Measurements from ENCODE around the gene RPL37.
"Not testable (repeated sequence)": the region's sequence is repeated elsewhere in the genome, so short reads cannot be mapped to it uniquely, and the experiment has no call there.

The RPL37 gene

DNA sequence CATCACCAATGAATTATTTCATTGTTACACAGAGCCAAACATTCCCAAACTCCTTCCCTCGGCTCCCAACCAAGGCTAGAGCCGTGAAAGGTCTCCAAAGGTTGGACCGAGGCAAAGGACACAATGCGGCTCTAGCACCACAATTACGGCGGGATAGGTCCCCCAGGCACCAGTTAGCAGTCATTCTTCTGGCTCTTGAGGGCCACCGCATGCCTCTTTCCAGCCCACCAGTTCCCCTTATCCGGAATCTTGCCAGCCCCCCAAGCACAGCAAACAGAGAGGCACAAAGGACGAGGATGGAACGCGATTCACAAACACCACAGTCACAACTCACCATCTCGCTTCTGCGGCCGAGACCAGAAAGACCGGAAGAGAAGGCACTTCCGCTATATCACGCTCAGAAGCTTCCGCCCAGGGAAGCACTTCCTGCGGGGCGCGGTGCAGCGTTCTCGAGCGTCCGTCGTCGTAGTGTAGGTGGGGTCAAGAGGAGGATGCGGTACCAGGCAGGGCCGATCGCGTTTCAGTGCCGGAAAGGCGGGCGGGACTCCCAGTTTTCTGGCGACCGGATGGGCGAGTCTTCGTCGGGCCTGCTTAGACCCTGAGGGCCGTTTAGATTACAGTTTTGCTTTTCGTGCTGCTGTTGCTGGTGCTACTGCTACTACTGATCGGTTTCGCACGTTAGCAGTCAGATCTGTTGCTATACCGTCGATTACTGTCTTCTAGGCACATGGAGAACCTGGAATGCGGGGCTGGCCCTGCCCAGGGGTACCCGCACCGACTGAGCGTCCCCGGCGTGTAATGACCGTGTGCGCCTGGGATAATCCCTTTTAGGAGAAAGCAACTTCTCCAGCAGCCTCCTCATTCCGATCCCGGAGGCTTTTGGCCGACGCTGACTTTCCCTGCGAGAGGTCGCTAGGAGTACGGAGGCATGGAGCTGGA lies at the start of gene RPL37:
Gene RPL37, minus strand, starts transcription at position 374 of the 939 bp plus-strand sequence. Its CDS starts 37 bp downstream, at position 337.
- DNase-seq: peak; percentile 94

DNA sequence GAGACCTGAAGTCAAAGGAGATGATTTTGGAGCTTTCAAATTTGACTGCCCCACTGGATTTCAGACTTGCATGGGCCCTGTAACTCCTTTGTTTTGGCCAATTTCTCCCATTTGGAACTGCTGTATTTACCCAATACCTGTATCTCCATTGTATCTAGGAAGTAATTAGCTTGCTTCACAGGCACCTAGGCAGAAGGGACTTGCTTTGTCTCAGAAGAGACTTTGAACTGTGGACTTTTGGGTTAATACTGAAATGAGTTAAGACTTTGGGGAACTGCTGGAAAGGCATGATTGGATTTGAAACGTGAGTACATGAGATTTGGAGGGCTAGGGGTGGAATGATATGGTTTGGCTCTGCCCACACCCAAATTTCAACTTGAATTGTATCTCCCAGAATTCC lies 48.0 kb upstream of the RPL37 start:
- DNase-seq: not testable (repeated sequence)

GRCh38 chr5:40882291-40882690 lies 47.3 kb upstream of the RPL37 start:
- DNase-seq: no peak

DNA sequence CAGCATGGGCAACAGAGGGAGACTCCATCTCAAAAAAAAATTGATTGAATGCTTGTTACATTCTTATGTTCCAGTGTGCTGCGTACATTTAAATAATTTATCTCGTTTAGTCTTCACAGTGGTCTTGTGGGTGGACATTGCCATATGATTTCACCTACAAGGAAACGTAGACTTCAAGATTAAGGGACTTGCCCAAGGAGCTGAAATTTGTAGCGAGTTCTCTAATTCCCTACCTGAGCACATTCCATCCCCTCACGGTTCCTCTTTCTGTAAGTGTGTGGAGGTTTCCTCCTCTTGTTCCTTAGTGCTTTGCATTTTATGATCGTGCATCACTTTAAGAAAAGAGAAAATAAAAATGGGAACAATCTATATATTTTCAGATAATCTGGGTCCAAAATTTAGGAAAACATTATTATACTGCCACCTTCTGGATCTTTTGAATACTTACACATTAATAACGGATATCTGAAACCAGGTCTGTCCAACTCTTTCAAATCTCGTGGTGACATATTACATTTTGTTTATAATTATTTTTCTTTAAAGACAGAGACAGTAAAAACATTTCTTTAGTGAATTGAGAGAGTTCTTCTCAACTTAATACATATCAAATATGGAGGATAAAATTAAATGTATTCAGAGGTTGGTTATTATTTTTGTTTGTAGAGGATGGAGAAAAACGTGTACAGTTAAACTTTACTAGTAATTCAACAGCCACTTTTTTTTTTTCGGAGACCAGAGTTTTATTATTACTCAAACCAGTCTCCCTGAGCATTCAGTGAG lies 44.3 kb upstream of the RPL37 start:
- no peak for DNase-seq

GRCh38 chr5:40877371-40877988 lies 42.5 kb upstream of the RPL37 start:
- DNase-seq: no peak

GRCh38 chr5:40875958-40876357 lies 40.9 kb upstream of the RPL37 start:
- no peak for DNase-seq

- no peak for DNase-seq
These were observed 38.4 kb upstream of the RPL37 start for GRCh38 chr5:40873286-40873880.

DNA sequence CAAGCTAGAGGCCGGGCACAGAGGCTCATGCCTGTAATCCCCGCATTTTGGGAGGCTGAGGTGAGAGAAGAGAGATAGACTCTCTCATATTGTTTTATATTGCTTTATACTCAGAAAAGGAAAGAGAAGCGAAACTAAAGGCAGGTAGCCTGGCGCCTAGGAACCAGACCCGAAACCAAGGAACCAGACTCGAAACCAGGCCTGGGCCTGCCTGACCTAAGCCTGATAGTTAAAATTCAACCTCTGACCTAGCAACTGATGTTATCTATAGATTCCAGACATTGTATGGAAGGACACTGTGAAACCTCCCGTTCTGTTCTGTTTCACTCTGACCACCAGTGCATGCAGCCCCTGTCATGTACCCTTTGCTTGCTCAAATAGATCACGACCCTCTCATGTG lies 37.2 kb upstream of the RPL37 start:
- DNase-seq: not testable (repeated sequence)

GRCh38 chr5:40871177-40871576 lies 36.2 kb upstream of the RPL37 start:
- DNase-seq: no peak

- DNase-seq: no peak
These were observed 34.4 kb upstream of the RPL37 start for GRCh38 chr5:40869384-40869783.

DNA sequence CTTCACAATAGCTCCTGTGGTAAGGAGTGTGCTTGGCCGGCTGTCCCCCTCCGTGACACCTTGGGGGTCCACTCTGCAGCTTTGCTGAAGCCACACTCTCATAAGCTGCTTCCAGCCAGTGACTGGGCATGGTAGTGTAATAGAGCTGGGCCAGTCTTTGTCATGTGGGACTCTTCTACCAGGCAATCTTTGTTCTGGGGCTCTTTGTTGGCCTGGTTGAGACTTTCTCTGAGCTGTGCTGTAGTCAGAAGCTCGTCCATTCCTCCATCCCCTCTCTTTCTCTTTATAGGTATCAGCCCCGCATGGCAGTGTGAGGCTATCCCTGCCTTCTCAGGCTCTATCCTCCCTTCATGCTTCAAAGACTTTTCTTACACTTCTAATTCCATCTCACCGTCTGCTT lies 31.8 kb upstream of the RPL37 start:
- no peak for DNase-seq

DNA sequence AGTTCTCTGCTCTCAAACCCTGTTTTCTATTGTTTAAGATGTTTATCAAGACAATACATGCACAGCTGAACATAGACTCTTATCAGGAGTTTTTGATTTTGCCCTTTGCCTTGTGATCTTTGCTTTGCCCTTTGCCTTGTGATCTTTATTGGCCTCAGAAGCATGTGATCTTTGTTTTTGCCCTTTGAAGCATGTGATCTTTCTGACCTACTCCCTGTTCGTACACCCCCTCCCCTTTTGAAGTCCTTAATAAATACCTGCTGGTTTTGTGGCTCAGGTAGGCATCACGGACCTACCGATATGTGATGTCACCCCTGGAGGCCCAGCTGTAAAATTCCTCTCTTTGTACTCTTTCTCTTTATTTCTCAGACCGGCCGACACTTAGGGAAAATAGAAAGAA lies 30.0 kb upstream of the RPL37 start:
- DNase-seq: not testable (repeated sequence)

GRCh38 chr5:40860711-40861110 lies 25.7 kb upstream of the RPL37 start:
- DNase-seq: no peak

DNA sequence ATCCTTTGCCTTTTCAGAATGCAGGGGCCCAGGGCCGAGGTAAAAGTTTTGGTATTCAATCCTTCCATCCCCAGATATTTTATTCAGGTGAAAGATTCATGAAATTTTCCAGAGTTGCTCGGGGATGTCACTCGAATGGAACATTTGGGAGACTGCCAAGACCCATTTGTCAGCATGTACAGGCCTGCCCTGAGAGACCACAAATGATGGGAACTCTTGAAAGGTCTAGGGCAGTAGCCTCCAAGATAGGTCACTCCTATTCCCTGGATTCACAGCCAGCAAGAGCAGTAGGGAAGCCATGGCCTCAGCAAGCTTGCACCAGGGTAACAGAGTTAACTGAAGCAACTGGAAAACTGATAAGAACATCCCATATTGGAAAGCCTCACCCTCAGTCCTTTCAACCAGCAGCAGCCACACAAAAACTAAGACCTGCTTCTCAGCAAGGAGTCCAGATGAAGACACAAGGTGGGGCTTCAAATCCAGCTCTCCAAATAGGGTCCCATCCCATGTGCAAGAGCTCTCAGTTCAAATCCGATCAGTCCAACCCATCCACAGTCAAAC lies 18.7 kb upstream of the RPL37 start:
- no peak for DNase-seq

- DNase-seq: no peak
These were observed 12.5 kb upstream of the RPL37 start for GRCh38 chr5:40847525-40847924.

GRCh38 chr5:40846371-40846770 lies 11.3 kb upstream of the RPL37 start:
- no peak for DNase-seq

GRCh38 chr5:40844565-40844964 lies 9.5 kb upstream of the RPL37 start:
- no peak for DNase-seq

DNA sequence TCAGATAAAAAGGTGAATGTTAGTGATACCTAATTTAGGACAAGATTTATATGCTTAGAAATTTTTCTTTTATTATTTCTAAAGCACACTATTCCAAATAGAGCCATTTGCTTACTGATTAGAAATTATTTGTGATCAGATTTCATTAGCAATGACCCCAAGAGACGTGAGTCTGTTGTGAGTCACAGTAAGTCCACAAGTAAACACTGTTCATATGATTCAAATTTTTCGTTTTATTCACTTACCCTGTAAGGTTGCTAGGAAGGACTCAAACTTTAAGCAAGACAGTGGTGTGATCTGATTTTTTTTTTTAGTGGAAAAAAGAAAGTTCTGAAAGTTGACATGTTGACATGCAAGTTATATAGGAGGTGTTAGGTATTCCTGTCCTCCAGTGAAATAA lies 7.3 kb upstream of the RPL37 start:
- no peak for DNase-seq

GRCh38 chr5:40841068-40841805 lies 6.2 kb upstream of the RPL37 start, which contains the start of gene CARD6:
CARD6 (plus strand) TSS chr5:40841367; CDS start chr5:40841383, 16 bp downstream.
- DNase-seq: no peak

GRCh38 chr5:40838086-40838485 lies 3.1 kb upstream of the RPL37 start:
- DNase-seq: no peak

DNA sequence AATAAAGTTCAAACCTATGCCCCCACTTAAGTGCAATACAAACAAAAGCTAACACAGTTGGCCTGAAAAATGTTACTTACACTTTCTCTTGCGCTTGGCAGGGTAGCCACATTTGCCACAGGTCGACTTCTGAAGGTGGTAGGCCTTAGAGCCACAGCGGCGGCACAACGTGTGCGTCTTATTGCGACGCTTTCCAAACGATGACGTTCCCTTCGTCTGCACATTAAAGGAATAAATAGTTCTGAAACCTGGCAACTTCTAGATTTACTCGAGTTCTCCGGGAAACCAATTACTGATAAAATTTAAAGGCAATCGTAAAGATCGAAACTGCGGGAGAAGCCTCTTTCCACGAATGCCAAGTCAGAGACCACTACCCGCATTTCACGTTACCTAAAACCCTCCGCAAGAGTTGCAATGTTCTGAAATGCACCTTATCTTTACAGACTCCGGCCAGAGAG lies 602 bp downstream of the RPL37 start:
- no peak for DNase-seq
